ENCODE results near the gene ANKRD63.

Gene ANKRD63

GRCh38 chr15:40263024-40263754 lies 19.7 kb downstream of the ANKRD63 start:
- TF ChIP-seq, protein P1, sequence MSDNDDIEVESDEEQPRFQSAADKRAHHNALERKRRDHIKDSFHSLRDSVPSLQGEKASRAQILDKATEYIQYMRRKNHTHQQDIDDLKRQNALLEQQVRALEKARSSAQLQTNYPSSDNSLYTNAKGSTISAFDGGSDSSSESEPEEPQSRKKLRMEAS (IDR thresholded peaks at IDR 0.05; ENCODE audit: low read depth, low read length), result no peak
- TF ChIP-seq POLR2A (IDR thresholded peaks at IDR 0.05; ENCODE audit: extremely low read depth, insufficient read length) (no peak), CTCF (IDR thresholded peaks at IDR 0.05; ENCODE audit: low read depth, low read length) (no peak), MYC (IDR thresholded peaks at IDR 0.05; ENCODE audit: low read depth, low read length) (no peak)
- no peak overlapping the region for H3K4me3 ChIP-seq (ENCODE audit: low read depth, low read length)
- DNase-seq (ENCODE audit: low read depth), result no peak

GRCh38 chr15:40259021-40259420 lies 23.8 kb downstream of the ANKRD63 start:
- DNase-seq (ENCODE audit: low read depth), result no peak
- TF ChIP-seq, protein P1 (IDR thresholded peaks at IDR 0.05; ENCODE audit: low read depth, low read length), result no peak
- TF ChIP-seq POLR2A (IDR thresholded peaks at IDR 0.05; ENCODE audit: extremely low read depth, insufficient read length) (no peak), CTCF (IDR thresholded peaks at IDR 0.05; ENCODE audit: low read depth, low read length) (no peak)
- H3K4me3 ChIP-seq (ENCODE audit: low read depth, low read length), result no peak overlapping the region

DNA sequence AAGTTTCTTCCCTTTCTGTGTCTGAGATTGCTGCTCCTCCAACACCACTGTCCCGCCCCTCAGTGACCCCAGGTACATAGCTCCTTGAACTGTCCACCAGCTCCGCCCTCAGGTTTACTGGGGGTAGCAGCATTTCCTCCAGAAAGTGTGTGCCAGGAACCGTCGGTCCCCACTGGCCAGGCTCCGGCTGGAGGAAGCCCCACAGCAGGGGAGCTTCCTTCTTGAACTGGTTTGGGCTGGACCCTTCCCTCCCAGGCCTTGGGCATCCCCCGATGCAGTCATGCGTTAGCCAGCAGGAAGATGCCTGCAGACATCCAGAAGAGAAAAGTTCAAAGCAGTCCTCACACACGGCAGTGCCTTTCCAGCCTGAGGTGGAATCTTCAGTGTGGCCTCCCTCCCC lies 24.3 kb downstream of the ANKRD63 start:
- DNase-seq (ENCODE audit: low read depth), result peak; percentile 53
- no peak overlapping the region for H3K4me3 ChIP-seq (ENCODE audit: low read depth, low read length)
- no peak for TF ChIP-seq CTCF (IDR thresholded peaks at IDR 0.05; ENCODE audit: low read depth, low read length)
- TF ChIP-seq MYC (IDR thresholded peaks at IDR 0.05; ENCODE audit: low read depth, low read length), result no peak
- TF ChIP-seq, protein P1 (IDR thresholded peaks at IDR 0.05; ENCODE audit: low read depth, low read length), result no peak
- TF ChIP-seq POLR2A (IDR thresholded peaks at IDR 0.05; ENCODE audit: extremely low read depth, insufficient read length), result no peak

GRCh38 chr15:40257656-40258450 lies 25.0 kb downstream of the ANKRD63 start:
- no peak overlapping the region for H3K4me3 ChIP-seq (ENCODE audit: low read depth, low read length)
- no peak for DNase-seq (ENCODE audit: low read depth)
- TF ChIP-seq, protein P1 (IDR thresholded peaks at IDR 0.05; ENCODE audit: low read depth, low read length), result no peak
- no peak for TF ChIP-seq POLR2A (IDR thresholded peaks at IDR 0.05; ENCODE audit: extremely low read depth, insufficient read length)
- TF ChIP-seq MYC (IDR thresholded peaks at IDR 0.05; ENCODE audit: low read depth, low read length), result no peak
- TF ChIP-seq CTCF (IDR thresholded peaks at IDR 0.05; ENCODE audit: low read depth, low read length), result no peak

DNA sequence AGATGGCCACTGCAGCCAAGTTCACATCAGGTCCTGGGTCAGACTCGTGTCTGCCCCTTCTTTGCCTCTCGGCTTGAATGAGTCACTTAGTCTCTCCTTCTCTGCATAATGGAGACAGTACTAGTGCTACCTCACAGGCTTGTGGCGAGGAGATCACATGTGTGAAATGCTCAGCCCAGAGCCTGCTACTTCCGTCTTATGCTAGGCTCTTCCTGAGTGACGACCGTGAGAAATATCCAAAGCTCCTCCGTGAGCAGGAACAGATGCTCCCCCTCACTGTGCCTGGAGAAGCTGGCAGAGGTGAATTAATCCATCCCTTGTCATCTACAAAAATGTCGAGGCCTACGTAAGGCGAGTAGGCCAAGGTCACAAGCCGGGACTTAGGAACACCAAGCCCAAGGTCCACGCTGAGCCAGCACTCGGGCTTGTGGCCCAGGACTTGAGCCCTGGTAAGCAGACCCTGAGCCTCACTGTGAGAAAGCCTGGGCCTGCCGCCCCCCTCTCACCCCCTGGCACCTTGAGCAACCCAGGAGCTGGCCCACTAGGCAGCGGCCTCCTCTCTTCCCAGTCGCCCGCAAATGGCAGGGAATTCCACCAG lies 26.1 kb downstream of the ANKRD63 start:
- no peak overlapping the region for H3K4me3 ChIP-seq (ENCODE audit: low read depth, low read length)
- TF ChIP-seq CTCF (IDR thresholded peaks at IDR 0.05; ENCODE audit: low read depth, low read length) (no peak), POLR2A (IDR thresholded peaks at IDR 0.05; ENCODE audit: extremely low read depth, insufficient read length) (no peak), MYC (IDR thresholded peaks at IDR 0.05; ENCODE audit: low read depth, low read length) (no peak)
- TF ChIP-seq, protein P1 (IDR thresholded peaks at IDR 0.05; ENCODE audit: low read depth, low read length), result no peak

More for the DNA sequence above, 26.1 kb downstream of the ANKRD63 start:
- DNase-seq (ENCODE audit: low read depth), result no peak

Measured in NB4 (cell line).